ENCODE data around the gene IVL. TPM values are rescaled to one million over a fixed set of nuclear protein-coding genes. Genes with fewer than 3 reads are reported as not detected.

The IVL gene
- total RNA-seq, 1 experiment from 2014 or later = 0.55 TPM

GRCh38 chr1:152880907-152881306 is 27.4 kb upstream of the IVL start:
- Histone ChIP-seq H4K20me1 (ENCODE audit: low read length) (no peaks in the 10 kb centered on the region), H3K9me3 (ENCODE audit: low read length) (no peaks in the 10 kb centered on the region), H3K27me3 (ENCODE audit: low read length) (no peaks in the 10 kb centered on the region), H3K27ac (ENCODE audit: low read length) (no peak overlapping the region), H3F3A (ENCODE audit: low read length, unreplicated experiment) (no peaks in the 10 kb centered on the region), H3K9me2 (replicated peaks; ENCODE audit: low read length) (no peaks in the 10 kb centered on the region), H3K4me2 (ENCODE audit: low read length) (no peak overlapping the region), H3K79me2 (ENCODE audit: low read length) (no peaks in the 10 kb centered on the region), H3K4me3 (ENCODE audit: low read length) (no peak overlapping the region), H3K36me3 (ENCODE audit: low read depth, low read length) (no peaks in the 10 kb centered on the region), H3K4me1 (ENCODE audit: insufficient read depth, low read length) (no peaks in the 10 kb centered on the region), H2AFZ (ENCODE audit: low read length) (no peak overlapping the region), H3K9ac (ENCODE audit: low read length) (no peak overlapping the region)
- intact Hi-C loops (cut with micrococcal nuclease) = no loop called here
- ATAC-seq = no peak
- CTCF ChIA-PET = no interaction called here
- no TSS peak for BruUV-seq (replicated peaks)
- DNase-seq = no peak
- TF ChIP-seq EZH2phosphoT487 (IDR thresholded peaks at IDR 0.05; ENCODE audit: borderline replicate concordance, low read length) (no peak), EZH2 (IDR thresholded peaks at IDR 0.05; ENCODE audit: low read length, unreplicated experiment) (no peak), CTCF (conservative IDR thresholded peaks at IDR 0.05; ENCODE audit: low read depth, low read length) (no peak)
- POLR2A ChIA-PET (ENCODE audit: unreplicated experiment) = no interaction called here

- Histone ChIP-seq H3K4me1 (ENCODE audit: insufficient read depth, low read length) (peaks cover 7% of the 10 kb centered on the region; the same call in 1 of the 2 replicates), H3K36me3 (ENCODE audit: low read depth, low read length) (no peaks in the 10 kb centered on the region), H3K9ac (ENCODE audit: low read length) (no peak overlapping the region), H3F3A (ENCODE audit: low read length, unreplicated experiment) (no peaks in the 10 kb centered on the region), H3K27me3 (ENCODE audit: low read length) (no peaks in the 10 kb centered on the region), H4K20me1 (ENCODE audit: low read length) (no peaks in the 10 kb centered on the region), H3K4me3 (ENCODE audit: low read length) (no peak overlapping the region), H3K27ac (ENCODE audit: low read length) (no peak overlapping the region), H3K4me2 (ENCODE audit: low read length) (no peak overlapping the region), H2AFZ (ENCODE audit: low read length) (no peak overlapping the region), H3K9me2 (replicated peaks; ENCODE audit: low read length) (no peaks in the 10 kb centered on the region), H3K9me3 (ENCODE audit: low read length) (no peaks in the 10 kb centered on the region), H3K79me2 (ENCODE audit: low read length) (no peaks in the 10 kb centered on the region)
- BruUV-seq (replicated peaks) = no TSS peak
- intact Hi-C loops (cut with micrococcal nuclease) = no loop called here
- ChIA-PET POLR2A (ENCODE audit: unreplicated experiment) (no interaction called here), CTCF (no interaction called here)
- ATAC-seq (no peak), DNase-seq (no peak)
- TF ChIP-seq EZH2phosphoT487 (IDR thresholded peaks at IDR 0.05; ENCODE audit: borderline replicate concordance, low read length) = no peak
- no peak for TF ChIP-seq EZH2 (IDR thresholded peaks at IDR 0.05; ENCODE audit: low read length, unreplicated experiment)
- TF ChIP-seq CTCF (conservative IDR thresholded peaks at IDR 0.05; ENCODE audit: low read depth, low read length) = no peak
Observed at GRCh38 chr1:152884085-152884484, 24.3 kb upstream of the IVL start.

GRCh38 chr1:152884506-152884905 is 23.8 kb upstream of the IVL start:
- TF ChIP-seq EZH2phosphoT487 (IDR thresholded peaks at IDR 0.05; ENCODE audit: borderline replicate concordance, low read length) (no peak), CTCF (conservative IDR thresholded peaks at IDR 0.05; ENCODE audit: low read depth, low read length) (no peak)
- Histone ChIP-seq H3K9me2 (replicated peaks; ENCODE audit: low read length) (no peaks in the 10 kb centered on the region), H3K9me3 (ENCODE audit: low read length) (no peaks in the 10 kb centered on the region), H3F3A (ENCODE audit: low read length, unreplicated experiment) (no peaks in the 10 kb centered on the region), H3K4me3 (ENCODE audit: low read length) (no peak overlapping the region), H3K36me3 (ENCODE audit: low read depth, low read length) (no peaks in the 10 kb centered on the region), H4K20me1 (ENCODE audit: low read length) (no peaks in the 10 kb centered on the region), H2AFZ (ENCODE audit: low read length) (no peak overlapping the region), H3K4me1 (ENCODE audit: insufficient read depth, low read length) (peaks cover 7% of the 10 kb centered on the region; the same call in 1 of the 2 replicates), H3K27ac (ENCODE audit: low read length) (no peak overlapping the region), H3K9ac (ENCODE audit: low read length) (no peak overlapping the region), H3K4me2 (ENCODE audit: low read length) (no peak overlapping the region), H3K79me2 (ENCODE audit: low read length) (no peaks in the 10 kb centered on the region), H3K27me3 (ENCODE audit: low read length) (no peaks in the 10 kb centered on the region)
- ChIA-PET POLR2A (ENCODE audit: unreplicated experiment) (no interaction called here), CTCF (no interaction called here)
- DNase-seq (no peak), ATAC-seq (no peak)
- intact Hi-C loops (cut with micrococcal nuclease) = no loop called here
- no TSS peak for BruUV-seq (replicated peaks)

Data from PC-3 (cell line).